ENCODE measurements around the gene ARHGEF16. TPM values are rescaled to one million over a fixed set of nuclear protein-coding genes. Genes with fewer than 3 reads are reported as not detected.

Gene ARHGEF16
- 12.2 TPM for total RNA-seq
- long read RNA-seq, transcript ARHGEF16-203 (15 exons, 3,061 nt) = major isoform, 18 of 47 reads
- long read RNA-seq, partial matches to known transcripts = 10 of 47 reads
- long read RNA-seq, other reads (novel, unspliced or antisense) = 19 of 47 reads

- H3K9me3 ChIP-seq = no peaks in the 10 kb centered on the region
- intact Hi-C loops (cut with DNase I) = loop anchor here (10.0 kb wide), 1 partner anchor 271 kb away; no protein-coding TSS in a partner anchor
- peaks cover 4% of the 10 kb centered on the region for H3K4me1 ChIP-seq
- peaks cover 24% of the 10 kb centered on the region for H3K27me3 ChIP-seq
- TF ChIP-seq CTCF (IDR thresholded peaks at IDR 0.05) = peak; percentile 40
- no peak within 1 kb of the TSS for H3K27ac ChIP-seq
- peak within 1 kb of the TSS; percentile 58 for H3K4me3 ChIP-seq
- peak; percentile 87 for ATAC-seq
- H3K36me3 ChIP-seq = no peaks in the 10 kb centered on the region
- peak; percentile 95 for DNase-seq
These were observed at the start of gene ARHGEF16 for GRCh38 chr1:3453891-3454810. TSS of gene ARHGEF16 (plus strand) at chr1:3454665. CDS start at chr1:3463085, 8,420 bp downstream.

GRCh38 chr1:3404801-3405200 is 49.7 kb upstream of the ARHGEF16 start:
- no peaks in the 10 kb centered on the region for H3K27me3 ChIP-seq
- TF ChIP-seq CTCF (IDR thresholded peaks at IDR 0.05) = no peak
- ATAC-seq = no peak

GRCh38 chr1:3405491-3405890 is 49.0 kb upstream of the ARHGEF16 start:
- Histone ChIP-seq H3K36me3 (no peaks in the 10 kb centered on the region), H3K27me3 (no peaks in the 10 kb centered on the region), H3K9me3 (no peaks in the 10 kb centered on the region), H3K27ac (no peak overlapping the region), H3K4me3 (no peak overlapping the region), H3K4me1 (no peaks in the 10 kb centered on the region)
- no peak for ATAC-seq
- TF ChIP-seq CTCF (IDR thresholded peaks at IDR 0.05) = no peak
- no peak for DNase-seq
- intact Hi-C loops (cut with DNase I) = no loop called here

More at GRCh38 chr1:3404801-3405200, 49.7 kb upstream of the ARHGEF16 start:
- intact Hi-C loops (cut with DNase I) = no loop called here
- H3K36me3 ChIP-seq = no peaks in the 10 kb centered on the region
- no peak overlapping the region for H3K4me3 ChIP-seq
- no peak overlapping the region for H3K27ac ChIP-seq
- no peaks in the 10 kb centered on the region for H3K9me3 ChIP-seq
- no peak for DNase-seq
- no peaks in the 10 kb centered on the region for H3K4me1 ChIP-seq

- no peaks in the 10 kb centered on the region for H3K4me1 ChIP-seq
- H3K4me3 ChIP-seq = no peak overlapping the region
- H3K9me3 ChIP-seq = no peaks in the 10 kb centered on the region
- H3K27me3 ChIP-seq = no peaks in the 10 kb centered on the region
- no peak for TF ChIP-seq CTCF (IDR thresholded peaks at IDR 0.05)
- DNase-seq = no peak
- intact Hi-C loops (cut with DNase I) = no loop called here
- H3K27ac ChIP-seq = no peak overlapping the region
- ATAC-seq = no peak
- no peaks in the 10 kb centered on the region for H3K36me3 ChIP-seq
These were observed 48.2 kb upstream of the ARHGEF16 start for GRCh38 chr1:3405974-3406867.

- TF ChIP-seq CTCF (IDR thresholded peaks at IDR 0.05) = no peak
- no peaks in the 10 kb centered on the region for H3K4me1 ChIP-seq
- H3K9me3 ChIP-seq = no peaks in the 10 kb centered on the region
- DNase-seq (no peak), ATAC-seq (no peak)
- intact Hi-C loops (cut with DNase I) = no loop called here
- no peak overlapping the region for H3K27ac ChIP-seq
- H3K36me3 ChIP-seq = no peaks in the 10 kb centered on the region
- H3K4me3 ChIP-seq = no peak overlapping the region
- H3K27me3 ChIP-seq = no peaks in the 10 kb centered on the region
These were observed 47.4 kb upstream of the ARHGEF16 start for GRCh38 chr1:3407021-3407420.

Measured in upper lobe of right lung (tissue), 1 donor.